ENCODE results near the gene PTER.

PTER gene

DNA sequence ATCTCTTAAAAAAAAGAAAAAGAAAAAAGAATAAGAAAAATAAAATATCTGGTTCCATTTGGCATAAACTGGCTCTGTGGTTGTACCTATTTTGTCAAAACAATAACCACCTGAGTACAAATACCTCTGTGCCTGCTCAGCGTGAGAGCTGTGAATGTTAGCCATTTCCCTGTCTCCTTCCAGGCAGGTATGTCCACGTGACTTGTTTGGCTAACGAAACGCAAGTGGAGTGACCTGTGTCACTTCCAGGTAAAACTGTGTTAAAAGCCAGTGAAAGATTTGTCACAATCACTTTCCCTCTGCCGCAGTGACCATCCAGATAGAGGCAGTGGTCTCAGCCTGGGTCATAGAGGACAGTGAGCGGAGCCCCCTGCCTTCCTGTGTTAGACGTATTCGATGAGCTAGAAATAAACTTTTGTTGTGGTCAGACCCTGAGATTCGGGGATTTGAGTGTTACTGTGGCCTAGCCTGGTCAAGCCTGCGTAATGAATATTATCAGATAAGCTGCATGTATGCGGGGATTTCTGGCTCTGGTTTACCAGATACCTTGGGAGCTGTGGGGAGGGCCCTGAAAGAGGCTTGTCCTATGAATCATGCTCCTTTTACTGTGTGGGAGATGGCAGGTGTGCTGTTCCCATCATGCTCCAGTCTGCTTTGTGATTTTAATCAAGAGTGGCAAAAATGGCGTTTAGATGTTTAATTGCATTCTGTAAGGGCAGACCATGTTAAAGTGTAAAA lies 3.8 kb downstream of the PTER start:
- TF ChIP-seq, protein P1, sequence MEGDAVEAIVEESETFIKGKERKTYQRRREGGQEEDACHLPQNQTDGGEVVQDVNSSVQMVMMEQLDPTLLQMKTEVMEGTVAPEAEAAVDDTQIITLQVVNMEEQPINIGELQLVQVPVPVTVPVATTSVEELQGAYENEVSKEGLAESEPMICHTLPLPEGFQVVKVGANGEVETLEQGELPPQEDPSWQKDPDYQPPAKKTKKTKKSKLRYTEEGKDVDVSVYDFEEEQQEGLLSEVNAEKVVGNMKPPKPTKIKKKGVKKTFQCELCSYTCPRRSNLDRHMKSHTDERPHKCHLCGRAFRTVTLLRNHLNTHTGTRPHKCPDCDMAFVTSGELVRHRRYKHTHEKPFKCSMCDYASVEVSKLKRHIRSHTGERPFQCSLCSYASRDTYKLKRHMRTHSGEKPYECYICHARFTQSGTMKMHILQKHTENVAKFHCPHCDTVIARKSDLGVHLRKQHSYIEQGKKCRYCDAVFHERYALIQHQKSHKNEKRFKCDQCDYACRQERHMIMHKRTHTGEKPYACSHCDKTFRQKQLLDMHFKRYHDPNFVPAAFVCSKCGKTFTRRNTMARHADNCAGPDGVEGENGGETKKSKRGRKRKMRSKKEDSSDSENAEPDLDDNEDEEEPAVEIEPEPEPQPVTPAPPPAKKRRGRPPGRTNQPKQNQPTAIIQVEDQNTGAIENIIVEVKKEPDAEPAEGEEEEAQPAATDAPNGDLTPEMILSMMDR (IDR thresholded peaks at IDR 0.05; ENCODE audit: low read depth, low read length) = no peak
- in situ Hi-C loops (cut with HindIII; ENCODE audit: low sequenced_read_pairs) = no loop called here
- DNase-seq (ENCODE audit: low read depth, low spot score) = no peak
- H3K4me3 ChIP-seq (ENCODE audit: low read depth, low read length) = no peak overlapping the region

DNA sequence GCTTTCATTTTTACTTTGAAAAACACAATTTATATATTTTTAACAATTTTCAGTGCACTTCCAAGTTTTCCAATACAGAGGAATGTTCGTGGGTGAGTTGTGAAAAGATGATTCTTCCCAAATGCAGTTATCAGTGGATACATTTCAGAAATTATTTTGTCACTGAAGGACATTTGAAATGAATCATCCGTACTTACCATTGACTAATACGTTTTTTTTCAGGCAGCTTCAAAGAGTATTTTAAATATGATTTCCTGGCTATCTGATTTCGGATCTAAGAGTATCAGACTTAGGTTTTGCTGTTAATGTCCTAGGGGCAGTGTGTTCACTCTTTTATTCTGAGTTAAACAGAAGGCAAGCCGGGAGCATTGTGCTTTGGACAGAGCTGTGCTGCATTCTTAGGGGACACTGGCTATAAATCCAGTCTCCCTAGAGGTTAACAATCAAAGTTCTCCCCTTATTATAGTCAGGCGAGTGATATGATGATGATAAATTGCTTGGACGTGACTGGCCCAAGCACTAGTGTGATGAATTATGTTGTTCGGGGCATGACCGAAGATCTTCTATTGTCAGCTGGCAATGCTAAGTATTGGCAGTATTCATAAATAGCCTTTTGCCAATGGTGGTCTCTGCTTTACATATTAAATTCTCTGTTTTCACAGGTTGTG lies 4.5 kb downstream of the PTER start:
- H3K4me3 ChIP-seq (ENCODE audit: low read depth, low read length) = no peak overlapping the region
- no peak for DNase-seq (ENCODE audit: low read depth, low spot score)
- TF ChIP-seq, protein P1 (IDR thresholded peaks at IDR 0.05; ENCODE audit: low read depth, low read length) = no peak
- in situ Hi-C loops (cut with HindIII; ENCODE audit: low sequenced_read_pairs) = no loop called here

DNA sequence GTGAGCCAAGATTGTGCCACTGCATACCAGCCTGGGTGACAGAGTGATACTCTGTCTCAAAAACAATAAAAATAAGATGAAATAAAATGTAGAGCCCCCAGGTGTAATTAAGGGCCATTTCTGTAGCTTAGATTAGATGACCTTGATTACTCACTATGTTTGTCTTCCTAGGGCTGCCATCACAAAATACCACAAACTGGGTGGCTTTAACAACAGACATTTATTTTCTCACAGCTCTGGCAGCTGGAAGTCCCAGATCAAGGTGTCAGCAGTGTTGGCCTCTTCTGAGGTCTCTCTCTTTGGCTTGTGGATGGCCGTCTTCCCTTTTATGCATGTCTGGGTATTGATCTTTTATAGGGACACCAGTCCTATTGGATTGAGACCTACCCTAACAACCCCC lies 6.1 kb downstream of the PTER start:
- in situ Hi-C loops (cut with HindIII; ENCODE audit: low sequenced_read_pairs) = no loop called here
- H3K4me3 ChIP-seq (ENCODE audit: low read depth, low read length) = no peak overlapping the region
- DNase-seq (ENCODE audit: low read depth, low spot score) = no peak
- TF ChIP-seq, protein P1 (IDR thresholded peaks at IDR 0.05; ENCODE audit: low read depth, low read length) = no peak

DNA sequence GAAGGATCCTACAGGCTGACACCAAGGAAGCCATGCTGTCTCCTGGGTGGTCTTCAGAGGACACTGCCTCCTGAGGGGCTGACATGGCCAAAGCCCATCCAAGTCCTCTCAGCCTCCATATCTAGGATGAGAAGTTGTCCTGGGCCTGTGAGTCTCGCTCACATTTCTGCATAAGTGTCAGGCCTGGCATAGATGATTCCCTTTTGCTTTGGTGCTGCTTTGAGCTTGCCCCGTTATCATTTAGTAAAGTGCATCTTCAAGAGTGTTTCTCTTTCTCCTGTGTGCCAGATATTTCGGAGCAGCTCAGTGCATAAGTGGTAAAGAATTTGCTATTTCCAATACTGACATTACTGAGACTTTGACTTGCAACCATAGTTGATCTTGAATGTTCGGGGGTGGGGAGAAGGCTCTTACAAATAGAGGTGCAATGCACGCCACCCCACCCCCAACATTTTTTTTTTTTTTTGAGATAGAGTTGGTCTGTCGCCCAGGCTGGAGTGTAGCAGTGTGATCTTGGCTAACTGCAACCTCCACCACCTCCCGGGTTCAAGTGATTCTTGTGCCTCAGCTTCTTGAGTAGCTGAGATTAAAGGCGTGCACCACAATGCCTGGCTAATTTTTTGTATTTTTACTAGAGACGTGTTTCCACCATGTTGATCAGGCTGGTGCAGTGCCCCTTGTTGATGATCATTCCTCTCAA lies 9.1 kb downstream of the PTER start:
- in situ Hi-C loops (cut with HindIII; ENCODE audit: low sequenced_read_pairs) = no loop called here
- no peak for DNase-seq (ENCODE audit: low read depth, low spot score)
- no peak overlapping the region for H3K4me3 ChIP-seq (ENCODE audit: low read depth, low read length)
- TF ChIP-seq, protein P1 (IDR thresholded peaks at IDR 0.05; ENCODE audit: low read depth, low read length) = no peak

DNA sequence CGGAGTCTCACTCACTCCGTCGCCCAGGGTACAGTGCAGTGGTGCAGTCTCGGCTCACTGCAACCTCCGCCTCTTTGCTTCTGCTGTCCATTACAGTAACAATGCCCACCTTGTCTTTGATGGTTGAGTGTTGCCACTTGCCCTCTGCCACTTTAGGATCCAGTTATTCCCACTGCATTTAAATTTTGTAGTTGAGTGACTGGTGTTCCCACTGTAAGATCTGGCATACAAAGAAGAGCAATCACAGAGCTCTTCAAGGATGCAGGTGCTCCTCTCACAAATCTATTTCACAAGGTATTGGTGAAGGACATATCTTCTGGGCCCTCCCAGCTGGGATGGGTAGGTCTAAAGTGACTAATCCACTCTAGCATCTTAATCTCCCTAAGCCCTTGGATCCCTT lies 12.6 kb downstream of the PTER start:
- DNase-seq (ENCODE audit: low read depth, low spot score) = no peak
- TF ChIP-seq, protein P1 (IDR thresholded peaks at IDR 0.05; ENCODE audit: low read depth, low read length) = no peak
- in situ Hi-C loops (cut with HindIII; ENCODE audit: low sequenced_read_pairs) = no loop called here
- no peak overlapping the region for H3K4me3 ChIP-seq (ENCODE audit: low read depth, low read length)

DNA sequence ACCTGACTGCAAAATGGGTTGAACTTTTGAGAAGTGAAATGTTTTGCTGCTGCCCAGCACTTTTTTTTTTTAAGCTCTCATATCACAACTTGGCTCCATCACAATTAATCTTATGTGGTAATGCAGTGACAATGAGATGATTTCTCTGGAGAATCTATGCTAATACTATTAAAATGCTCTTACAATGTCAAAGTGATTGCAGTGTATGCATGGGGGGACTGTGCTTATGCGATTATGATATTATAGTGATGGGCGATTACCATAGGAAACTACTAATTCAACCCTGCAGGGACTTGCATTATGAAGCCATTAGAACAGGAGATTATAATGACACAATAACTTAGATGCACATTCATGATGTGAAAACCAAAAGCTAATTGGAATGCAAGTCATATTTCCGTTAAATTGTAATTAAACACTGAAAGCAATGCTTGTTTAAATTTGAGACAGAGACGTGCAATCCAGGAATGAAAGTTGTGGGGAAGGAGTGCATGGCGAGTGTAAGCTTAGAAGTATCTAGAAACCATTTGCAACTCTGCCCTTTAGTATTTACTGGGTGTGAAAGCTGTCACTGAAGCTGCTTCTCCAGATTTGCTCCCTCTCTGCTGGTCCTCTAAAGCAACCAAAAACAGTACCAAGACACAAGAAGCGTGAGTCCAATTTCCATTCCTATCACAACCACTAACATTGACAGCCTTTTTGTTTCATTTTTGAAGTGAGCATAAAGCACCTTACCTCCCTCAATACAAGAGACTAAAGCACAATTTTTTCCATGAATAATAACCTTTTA lies 21.6 kb downstream of the PTER start:
- no peak overlapping the region for H3K4me3 ChIP-seq (ENCODE audit: low read depth, low read length)
- DNase-seq (ENCODE audit: low read depth, low spot score) = no peak
- TF ChIP-seq, protein P1 (IDR thresholded peaks at IDR 0.05; ENCODE audit: low read depth, low read length) = no peak
- in situ Hi-C loops (cut with HindIII; ENCODE audit: low sequenced_read_pairs) = no loop called here
